Adipocyte (in vitro differentiated cells): ENCODE results near the gene ELP6.
A peak's percentile ranks its signal among the peaks of the same experiment; 100 is the strongest.
"Not testable (repeated sequence)": the region's sequence is repeated elsewhere in the genome, so short reads cannot be mapped to it uniquely, and the experiment has no call there.

Source experiments
- DNase-seq: peaks from one replicate; pipeline ENCODE4 v3.0.0-alpha.2; 2015; ENCODE audit warnings: low read depth
- H3K27me3 ChIP-seq: replicated peaks from 2 replicates; pipeline ENCODE4 v1.7.0; 2013; ENCODE audit warnings: mild to moderate bottlenecking, low read length, moderate library complexity; ENCODE audit not compliant: control insufficient read depth, insufficient read depth
- H3K36me3 ChIP-seq: 2 replicates; pipeline ENCODE4 v1.7.0; 2013; ENCODE audit warnings: low read length, mild to moderate bottlenecking, moderate library complexity; ENCODE audit not compliant: control insufficient read depth, insufficient read depth, severe bottlenecking
- H3K4me1 ChIP-seq: 2 replicates; pipeline ENCODE4 v1.7.0; 2013; ENCODE audit warnings: mild to moderate bottlenecking, low read length, moderate library complexity; ENCODE audit not compliant: control insufficient read depth, insufficient read depth
- H3K4me3 ChIP-seq: 2 replicates; pipeline ENCODE4 v1.7.0; 2013; ENCODE audit warnings: mild to moderate bottlenecking, low read length, moderate library complexity
- H3K9ac ChIP-seq: 2 replicates; pipeline ENCODE4 v1.7.0; 2013; ENCODE audit warnings: mild to moderate bottlenecking, low read length, moderate library complexity
- H3K9me3 ChIP-seq: 2 replicates; pipeline ENCODE4 v1.7.0; 2013; ENCODE audit warnings: mild to moderate bottlenecking, low read length, moderate library complexity; ENCODE audit not compliant: control insufficient read depth

Gene ELP6

GRCh38 chr3:47479826-47480160 is 33.7 kb downstream of the ELP6 start:
- no peak overlapping the region for H3K4me3 ChIP-seq

DNA sequence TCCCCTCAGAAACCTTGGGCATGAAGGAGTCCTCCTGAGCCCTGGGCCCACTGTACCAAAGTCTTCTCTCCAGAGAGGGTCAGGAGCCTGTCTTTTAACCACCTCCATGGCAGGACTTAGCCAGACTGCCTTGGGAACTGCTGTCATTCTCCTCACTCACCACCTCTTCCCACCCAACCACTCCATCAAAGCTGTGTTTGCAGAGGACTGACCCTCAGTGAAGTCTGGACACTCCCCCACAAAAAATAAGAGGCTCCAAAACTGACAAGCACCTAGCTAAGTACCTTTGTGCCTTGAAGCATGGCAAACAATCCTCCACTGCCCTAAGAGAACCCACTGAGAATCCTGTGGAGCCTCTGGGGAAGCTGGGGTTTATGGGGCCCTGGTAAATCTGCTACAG is 35.5 kb downstream of the ELP6 start:
- DNase-seq, result no peak
- H3K27me3 ChIP-seq, result no peaks in the 10 kb centered on the region

More at GRCh38 chr3:47479826-47480160, 33.7 kb downstream of the ELP6 start:
- Histone ChIP-seq H3K9ac (no peak overlapping the region), H3K9me3 (no peaks in the 10 kb centered on the region), H3K4me1 (peaks cover 8% of the 10 kb centered on the region), H3K27me3 (no peaks in the 10 kb centered on the region), H3K36me3 (no peaks in the 10 kb centered on the region)
- DNase-seq, result no peak

DNA sequence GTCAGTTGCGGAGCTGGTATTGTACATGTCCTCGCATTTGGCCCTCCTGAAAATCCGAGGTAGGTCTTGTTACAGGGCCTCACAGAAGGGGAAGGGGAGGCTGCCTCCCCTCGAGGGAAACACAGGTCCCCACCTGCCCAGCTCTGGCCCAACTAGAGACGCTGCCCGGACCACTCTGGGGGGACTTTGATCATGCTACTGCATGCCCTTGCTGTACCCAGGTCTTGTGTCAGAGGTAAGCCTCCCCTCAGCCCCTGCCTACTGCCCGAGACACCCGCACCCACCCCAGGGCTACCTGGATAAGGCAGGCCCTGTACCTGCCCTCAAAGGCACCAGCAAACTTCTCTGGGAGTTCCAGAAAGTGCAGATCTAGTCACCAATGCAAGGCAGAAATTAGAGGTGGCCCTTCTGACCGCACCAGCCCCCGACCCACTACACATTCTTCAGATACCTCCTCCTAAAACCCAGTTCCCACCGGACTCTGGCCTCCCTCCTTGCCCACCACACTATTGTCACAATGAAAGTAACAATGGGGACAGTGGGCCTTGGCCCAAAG is 36.8 kb downstream of the ELP6 start:
- Histone ChIP-seq H3K9ac (peak overlapping the region; percentile 96), H3K36me3 (no peaks in the 10 kb centered on the region), H3K27me3 (no peaks in the 10 kb centered on the region), H3K9me3 (no peaks in the 10 kb centered on the region), H3K4me1 (peaks cover 21% of the 10 kb centered on the region), H3K4me3 (peak overlapping the region; percentile 99)
- no peak for DNase-seq

More for the DNA sequence above, 35.5 kb downstream of the ELP6 start:
- no peaks in the 10 kb centered on the region for H3K9me3 ChIP-seq
- H3K36me3 ChIP-seq, result no peaks in the 10 kb centered on the region
- no peak overlapping the region for H3K9ac ChIP-seq
- H3K4me1 ChIP-seq, result peaks cover 21% of the 10 kb centered on the region
- H3K4me3 ChIP-seq, result no peak overlapping the region

DNA sequence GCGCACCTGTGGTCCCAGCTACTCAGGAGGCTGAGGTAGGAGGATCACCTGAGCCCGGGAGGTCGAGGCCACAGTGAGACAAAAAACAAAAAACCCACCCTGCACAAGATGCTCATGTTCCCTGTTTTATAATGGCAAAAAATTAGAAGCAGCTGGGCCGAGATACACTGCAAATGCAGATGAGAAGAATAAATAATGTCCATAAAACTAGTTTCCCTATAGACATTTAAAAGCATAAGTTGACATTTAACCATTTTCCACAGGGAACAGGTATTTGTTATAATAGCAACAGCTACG is 37.2 kb downstream of the ELP6 start:
- no peaks in the 10 kb centered on the region for H3K36me3 ChIP-seq
- peak overlapping the region; percentile 99 for H3K4me3 ChIP-seq
- H3K4me1 ChIP-seq, result peaks cover 21% of the 10 kb centered on the region
- H3K9ac ChIP-seq, result peak overlapping the region; percentile 96
- no peaks in the 10 kb centered on the region for H3K27me3 ChIP-seq
- DNase-seq, result no peak
- no peaks in the 10 kb centered on the region for H3K9me3 ChIP-seq

DNA sequence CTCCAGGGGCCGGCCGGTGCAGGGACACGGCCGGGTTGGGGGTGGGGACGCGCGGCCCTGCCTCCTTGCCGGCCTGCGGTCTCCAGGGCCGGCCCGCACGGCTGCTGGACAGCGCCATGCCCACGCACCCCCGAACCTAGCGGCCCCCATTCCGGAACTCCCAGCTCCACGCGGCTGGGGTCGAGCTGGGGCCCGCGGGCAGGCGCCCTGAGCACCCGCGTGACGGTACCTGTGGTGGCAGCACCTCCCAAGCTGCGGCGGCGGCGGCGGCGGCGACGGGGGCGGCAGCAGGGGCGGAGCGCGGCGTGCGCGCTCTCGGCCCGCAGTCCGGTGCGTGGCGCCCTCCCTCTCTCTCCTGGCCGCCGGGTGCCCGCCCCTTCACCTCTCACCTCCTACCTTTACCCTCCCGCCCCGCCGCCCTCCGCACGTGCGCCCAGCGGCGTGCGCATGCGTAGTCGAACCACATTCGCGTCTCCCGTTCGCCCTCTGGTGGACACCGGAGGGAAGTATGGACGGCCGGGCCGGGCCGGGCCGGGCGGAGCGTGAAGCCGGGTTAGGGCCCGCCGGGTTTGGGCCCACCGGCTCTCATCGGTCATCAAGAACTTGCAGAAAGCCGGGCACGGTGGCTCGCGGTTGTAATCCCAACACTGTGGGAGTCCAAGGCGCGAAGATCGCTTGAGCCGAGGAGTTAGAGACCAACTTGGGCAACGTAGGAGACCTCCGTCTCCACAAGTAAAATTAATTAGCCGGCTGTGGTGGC is 37.8 kb downstream of the ELP6 start, which contains the start of gene SCAP:
TSS of gene SCAP (minus strand) at position 372 of the 760 bp plus-strand sequence. CDS start 32,948 bp downstream, outside the sequence.
- peak; percentile 91 for DNase-seq
- H3K4me1 ChIP-seq, result peaks cover 21% of the 10 kb centered on the region
- no peaks in the 10 kb centered on the region for H3K36me3 ChIP-seq
- H3K27me3 ChIP-seq, result no peaks in the 10 kb centered on the region
- H3K4me3 ChIP-seq, result peak within 1 kb of the TSS; percentile 99
- H3K9ac ChIP-seq, result peak within 1 kb of the TSS; percentile 96
- no peaks in the 10 kb centered on the region for H3K9me3 ChIP-seq

DNA sequence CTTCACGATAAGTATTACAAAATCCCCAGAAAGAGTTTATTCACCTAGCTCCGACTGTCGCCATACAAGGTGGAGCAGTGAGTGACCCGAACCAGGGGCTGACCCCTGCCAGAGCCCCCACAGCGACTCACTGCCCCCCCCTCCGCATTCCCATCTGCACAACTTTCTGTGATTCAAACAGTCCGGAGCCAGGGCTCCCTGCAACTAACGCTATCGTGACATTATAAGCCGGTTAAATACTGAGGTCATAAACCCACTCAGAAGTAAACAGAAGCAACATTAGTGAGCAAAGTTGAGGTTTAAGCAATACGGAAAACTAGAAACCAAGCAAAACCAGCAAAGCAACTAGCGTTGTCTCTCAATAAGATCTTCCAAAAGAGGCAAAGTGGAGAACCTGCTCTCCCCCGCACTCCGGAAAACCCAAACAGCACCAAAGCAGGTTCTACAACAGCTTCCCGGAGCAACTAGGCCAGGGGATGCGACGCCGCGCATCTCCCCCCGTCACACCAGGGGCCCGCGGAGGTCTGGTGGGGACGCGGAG is 38.4 kb downstream of the ELP6 start:
- Histone ChIP-seq H3K9ac (peak overlapping the region; percentile 96), H3K4me1 (peaks cover 24% of the 10 kb centered on the region), H3K9me3 (no peaks in the 10 kb centered on the region), H3K4me3 (peak overlapping the region; percentile 99), H3K36me3 (no peaks in the 10 kb centered on the region), H3K27me3 (no peaks in the 10 kb centered on the region)
- peak; percentile 67 for DNase-seq

GRCh38 chr3:47473391-47473790 is 40.1 kb downstream of the ELP6 start:
- DNase-seq, result no peak
- H3K9me3 ChIP-seq, result no peaks in the 10 kb centered on the region
- H3K4me3 ChIP-seq, result no peak overlapping the region
- H3K27me3 ChIP-seq, result no peaks in the 10 kb centered on the region
- H3K9ac ChIP-seq, result no peak overlapping the region
- H3K36me3 ChIP-seq, result no peaks in the 10 kb centered on the region
- peaks cover 31% of the 10 kb centered on the region for H3K4me1 ChIP-seq

DNA sequence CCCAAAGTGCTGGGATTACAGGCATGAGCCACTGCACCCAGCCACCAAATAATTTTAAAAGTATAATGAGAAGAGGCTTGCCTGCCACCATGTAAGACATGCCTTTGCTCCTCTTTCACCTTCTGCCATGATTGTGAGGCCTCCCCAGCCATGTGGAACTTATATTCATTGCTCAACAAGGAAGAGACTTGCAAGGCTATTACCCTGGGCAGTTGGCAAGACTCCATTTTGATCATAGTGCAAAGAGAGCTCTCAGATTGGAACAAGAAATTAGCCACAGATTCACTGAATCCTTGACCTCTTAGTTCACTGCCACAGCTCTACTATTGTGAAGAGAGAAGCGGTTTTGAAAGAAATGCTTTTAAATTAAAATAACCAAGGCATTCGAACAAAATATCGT is 43.9 kb downstream of the ELP6 start:
- no peaks in the 10 kb centered on the region for H3K9me3 ChIP-seq
- DNase-seq, result peak; percentile 42
- no peaks in the 10 kb centered on the region for H3K27me3 ChIP-seq
- peaks cover 23% of the 10 kb centered on the region for H3K4me1 ChIP-seq
- H3K36me3 ChIP-seq, result no peaks in the 10 kb centered on the region
- H3K4me3 ChIP-seq, result no peak overlapping the region
- H3K9ac ChIP-seq, result peak overlapping the region; percentile 43

DNA sequence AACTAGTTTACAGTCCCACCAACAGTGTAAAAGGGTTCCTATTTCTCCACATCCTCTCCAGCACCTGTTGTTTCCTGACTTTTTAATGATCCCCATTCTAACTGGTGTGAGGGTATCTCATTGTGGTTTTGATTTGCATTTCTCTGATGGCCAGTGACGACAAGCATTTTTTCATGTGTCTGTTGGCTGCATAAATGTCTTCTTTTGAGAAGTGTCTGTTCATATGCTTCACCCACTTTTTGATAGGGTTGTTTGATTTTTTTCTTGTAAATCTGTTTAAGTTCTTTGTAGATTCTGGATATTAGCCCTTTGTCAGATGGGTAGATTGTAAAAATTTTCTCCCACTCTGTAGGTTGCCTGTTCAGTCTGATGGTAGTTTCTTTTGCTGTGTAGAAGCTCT is 45.2 kb downstream of the ELP6 start:
- DNase-seq, H3K9me3 ChIP-seq, H3K27me3 ChIP-seq, H3K4me3 ChIP-seq, H3K9ac ChIP-seq, H3K36me3 ChIP-seq: not testable (repeated sequence)
- H3K4me1 ChIP-seq, result peaks cover 13% of the 10 kb centered on the region

- Histone ChIP-seq H3K9me3 (no peaks in the 10 kb centered on the region), H3K36me3 (no peaks in the 10 kb centered on the region), H3K4me3 (no peak overlapping the region), H3K4me1 (peaks cover 3% of the 10 kb centered on the region), H3K27me3 (no peaks in the 10 kb centered on the region), H3K9ac (no peak overlapping the region)
- no peak for DNase-seq
These were observed 48.9 kb downstream of the ELP6 start for GRCh38 chr3:47464588-47464987.

GRCh38 chr3:47459534-47460085 is 53.9 kb downstream of the ELP6 start:
- not testable (repeated sequence) for DNase-seq, H3K4me1 ChIP-seq, H3K36me3 ChIP-seq, H3K9ac ChIP-seq, H3K9me3 ChIP-seq, H3K4me3 ChIP-seq, H3K27me3 ChIP-seq
